HAP-1 (cell line): ENCODE results near the gene SUSD3.
"Not testable (repeated sequence)": the region's sequence is repeated elsewhere in the genome, so short reads cannot be mapped to it uniquely, and the experiment has no call there.

Source experiments
- DNase-seq, 2 experiments: peaks; one replicate each; pipeline ENCODE4 v3.0.0-alpha.2; 2016 to 2020; ENCODE audit warnings: low spot score in 2 of 2
- H3K27me3 ChIP-seq: fragments of 250-450 bp; sonication (Bioruptor Pico); 2 replicates; pipeline ENCODE4 v1.5.1; 2020; ENCODE audit warnings: low read depth, mild to moderate bottlenecking, moderate library complexity
- H3K36me3 ChIP-seq: fragments of 250-450 bp; sonication (Bioruptor Pico); replicated peaks from 2 replicates; pipeline ENCODE4 v1.5.1; 2020; ENCODE audit warnings: mild to moderate bottlenecking
- H3K4me1 ChIP-seq: fragments of 250-450 bp; sonication (Bioruptor Pico); 2 replicates; pipeline ENCODE4 v1.5.1; 2020; ENCODE audit warnings: mild to moderate bottlenecking
- H3K4me3 ChIP-seq: fragments of 250-450 bp; sonication (Bioruptor Pico); 2 replicates; pipeline ENCODE4 v1.5.1; 2020; ENCODE audit warnings: mild to moderate bottlenecking, moderate library complexity
- H3K9me3 ChIP-seq: fragments of 250-450 bp; sonication (Bioruptor Pico); 2 replicates; pipeline ENCODE4 v1.5.1; 2020; ENCODE audit warnings: mild to moderate bottlenecking, moderate library complexity
- in situ Hi-C: fragments of 300-500 bp; cut with MboI; formaldehyde crosslinking; loops from 3 replicates; pipeline ENCODE4 v1.14.3; 2020; ENCODE audit warnings: low sequenced_read_pairs, inconsistent platforms, mixed read lengths

Gene SUSD3

DNA sequence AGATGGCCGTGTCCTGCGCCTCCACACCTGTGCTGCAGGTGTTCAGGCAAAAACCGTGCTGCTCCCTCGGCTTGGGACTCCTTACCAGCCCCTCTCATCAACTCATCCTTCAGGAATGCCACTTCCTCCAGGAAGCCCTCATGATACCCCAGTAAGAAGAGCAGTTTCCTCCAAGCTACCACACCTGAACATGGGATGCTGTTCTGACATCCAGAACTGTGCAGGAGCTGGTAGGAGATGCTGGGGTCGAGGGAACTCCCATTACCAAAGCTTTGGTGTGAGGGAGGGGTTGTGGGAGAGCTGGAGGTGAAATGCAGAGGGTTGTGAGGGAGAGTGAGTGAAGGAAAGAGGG, 56.5 kb downstream of the SUSD3 start:
- in situ Hi-C loops, result no loop called here
- Histone ChIP-seq H3K4me3 (no peak overlapping the region), H3K9me3 (no peaks in the 10 kb centered on the region), H3K4me1 (no peaks in the 10 kb centered on the region), H3K36me3 (no peaks in the 10 kb centered on the region), H3K27me3 (no peaks in the 10 kb centered on the region)
- no peak for DNase-seq

DNA sequence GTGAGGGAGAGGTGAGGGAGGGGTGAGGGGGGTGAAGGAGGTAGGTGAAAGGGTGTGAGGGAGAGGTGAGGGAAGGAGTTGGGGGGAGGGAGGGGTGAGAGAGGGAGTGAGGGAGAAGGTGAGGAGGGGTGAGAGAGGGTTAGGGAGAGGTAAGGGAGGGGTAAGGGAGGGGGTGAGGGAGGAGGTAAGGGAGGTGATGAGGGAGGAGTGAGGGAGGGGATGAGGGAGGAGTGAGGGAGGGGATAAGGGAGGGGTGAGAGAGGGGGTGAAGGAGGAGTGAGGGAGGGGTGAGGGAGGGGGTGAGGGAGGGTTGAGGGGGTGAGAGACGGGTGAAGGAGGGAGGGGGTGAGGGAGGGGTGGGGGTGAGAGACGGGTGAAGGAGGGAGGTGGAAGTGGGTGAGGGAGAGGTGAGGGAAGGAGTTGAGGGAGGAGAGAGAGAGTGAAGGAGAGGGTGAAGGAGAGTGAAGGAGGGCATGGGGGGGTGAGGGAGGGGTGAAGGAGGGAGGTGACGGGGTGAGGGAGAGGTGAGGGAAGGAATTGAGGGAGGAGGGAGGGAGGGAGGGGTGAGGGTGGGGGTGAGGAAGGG, 57.1 kb downstream of the SUSD3 start:
- Histone ChIP-seq H3K36me3 (no peaks in the 10 kb centered on the region), H3K4me1 (no peaks in the 10 kb centered on the region), H3K27me3 (no peaks in the 10 kb centered on the region), H3K4me3 (no peak overlapping the region), H3K9me3 (no peaks in the 10 kb centered on the region)
- in situ Hi-C loops, result no loop called here
- DNase-seq, result no peak

DNA sequence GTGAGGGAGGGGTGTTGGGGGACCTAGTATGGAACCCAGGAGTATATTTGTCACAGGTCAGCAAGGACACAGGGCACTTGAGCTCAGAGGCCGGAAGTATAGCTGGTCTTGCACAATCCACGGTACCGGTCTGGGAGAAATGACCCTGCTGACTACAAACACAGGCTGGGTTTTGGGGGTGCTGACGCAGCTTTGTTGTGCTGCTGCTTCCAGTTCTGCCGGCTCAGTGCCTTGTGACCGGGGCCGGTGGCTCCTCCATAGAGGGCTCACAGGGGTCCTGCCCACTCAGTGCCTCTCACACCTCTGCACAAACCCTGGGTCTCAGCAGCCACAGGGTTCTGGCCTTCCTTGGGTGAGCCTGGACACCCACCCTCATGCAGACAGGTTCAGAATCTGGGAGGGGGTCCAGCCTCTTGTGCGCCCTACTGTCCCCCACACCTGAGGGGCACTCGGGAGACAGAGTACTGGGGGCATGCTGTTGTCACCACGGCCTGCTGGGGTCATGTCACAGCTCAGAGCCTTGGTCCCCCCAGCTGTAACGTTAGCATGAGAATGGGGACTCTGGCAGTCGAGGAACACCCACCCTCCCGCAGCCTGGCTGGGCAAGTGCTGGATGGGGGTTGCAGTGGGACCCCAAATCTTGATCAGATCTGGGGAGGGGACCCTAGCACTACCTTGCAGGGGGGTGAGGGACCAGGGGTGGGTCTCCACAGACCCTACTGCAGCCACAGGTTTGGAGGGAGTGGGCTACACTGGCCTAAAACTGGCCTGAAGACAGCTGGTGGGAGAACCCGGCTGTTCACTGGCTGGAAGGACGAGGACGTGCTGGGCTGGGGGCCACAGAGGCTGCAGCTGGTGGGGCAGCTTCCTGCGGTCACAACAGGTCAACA, 57.8 kb downstream of the SUSD3 start:
- Histone ChIP-seq H3K36me3 (no peaks in the 10 kb centered on the region), H3K9me3 (no peaks in the 10 kb centered on the region), H3K4me1 (no peaks in the 10 kb centered on the region), H3K27me3 (no peaks in the 10 kb centered on the region), H3K4me3 (no peak overlapping the region)
- no peak for DNase-seq
- in situ Hi-C loops, result no loop called here

DNA sequence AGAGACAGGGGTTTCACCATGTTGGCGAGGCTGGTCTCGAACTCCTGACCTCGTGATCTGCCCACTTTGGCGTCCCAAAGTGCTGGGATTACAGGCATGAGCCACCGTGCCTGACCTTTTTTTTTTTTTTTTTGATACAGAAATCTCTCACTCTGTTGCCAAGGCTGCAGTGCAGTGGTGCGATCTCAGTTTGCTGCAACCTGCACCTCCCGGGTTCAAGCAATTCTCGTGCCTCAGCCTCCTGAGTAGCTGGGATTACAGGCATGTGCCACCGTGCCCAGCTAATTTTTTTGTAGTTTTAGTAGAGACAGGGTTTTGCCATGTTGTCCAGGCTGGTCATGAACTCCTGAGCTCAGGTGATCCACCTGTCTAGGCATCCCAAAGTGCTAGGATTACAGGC, 59.0 kb downstream of the SUSD3 start:
- H3K27me3 ChIP-seq, H3K36me3 ChIP-seq, H3K4me1 ChIP-seq, H3K4me3 ChIP-seq, in situ Hi-C loops, H3K9me3 ChIP-seq, DNase-seq: not testable (repeated sequence)

DNA sequence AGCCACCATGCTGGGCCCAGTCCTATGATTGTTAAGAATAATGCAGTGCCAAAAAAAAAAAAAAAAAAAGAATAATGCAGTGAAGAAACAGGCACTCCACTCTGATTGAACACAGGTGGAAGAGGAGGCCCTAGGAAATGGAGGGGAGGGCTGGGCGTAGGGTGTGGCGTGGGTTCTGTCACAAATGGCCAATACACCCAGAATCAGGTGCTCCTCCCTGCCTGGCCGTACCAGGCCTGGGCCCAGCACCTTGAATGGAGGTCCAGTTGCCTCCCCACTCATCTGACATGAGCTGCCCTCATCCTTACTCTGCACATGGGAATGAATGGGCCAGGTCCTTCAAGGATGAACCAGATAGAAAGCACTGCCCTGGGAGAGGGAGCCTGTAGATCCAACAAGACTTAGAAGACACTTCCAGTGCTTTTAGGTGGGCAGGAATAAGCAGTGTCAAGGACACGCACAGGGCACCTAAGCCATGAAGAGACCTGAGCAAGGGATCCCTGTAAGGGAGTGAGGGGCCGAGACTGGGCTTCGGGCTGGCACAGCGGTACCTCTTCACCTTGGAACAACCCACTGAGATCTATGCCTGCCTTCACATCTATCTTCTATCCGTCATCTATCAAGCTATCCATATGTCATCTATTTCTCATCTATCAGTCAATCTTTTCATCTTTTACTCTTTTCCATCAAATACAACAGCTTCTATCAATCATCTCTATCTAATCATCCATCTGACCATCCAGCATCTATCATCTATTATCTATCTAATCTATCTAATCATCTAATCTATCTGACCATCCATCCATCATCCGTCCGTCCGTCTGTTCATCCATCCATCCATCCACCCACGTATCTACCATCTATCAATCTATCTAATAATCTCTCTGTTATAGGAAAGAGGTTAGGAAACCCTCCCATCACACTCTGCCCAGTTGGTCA, 59.7 kb downstream of the SUSD3 start:
- no peak for DNase-seq
- H3K9me3 ChIP-seq, result no peaks in the 10 kb centered on the region
- in situ Hi-C loops, result no loop called here
- no peaks in the 10 kb centered on the region for H3K36me3 ChIP-seq
- H3K4me1 ChIP-seq, result no peaks in the 10 kb centered on the region
- no peak overlapping the region for H3K4me3 ChIP-seq
- H3K27me3 ChIP-seq, result no peaks in the 10 kb centered on the region

DNA sequence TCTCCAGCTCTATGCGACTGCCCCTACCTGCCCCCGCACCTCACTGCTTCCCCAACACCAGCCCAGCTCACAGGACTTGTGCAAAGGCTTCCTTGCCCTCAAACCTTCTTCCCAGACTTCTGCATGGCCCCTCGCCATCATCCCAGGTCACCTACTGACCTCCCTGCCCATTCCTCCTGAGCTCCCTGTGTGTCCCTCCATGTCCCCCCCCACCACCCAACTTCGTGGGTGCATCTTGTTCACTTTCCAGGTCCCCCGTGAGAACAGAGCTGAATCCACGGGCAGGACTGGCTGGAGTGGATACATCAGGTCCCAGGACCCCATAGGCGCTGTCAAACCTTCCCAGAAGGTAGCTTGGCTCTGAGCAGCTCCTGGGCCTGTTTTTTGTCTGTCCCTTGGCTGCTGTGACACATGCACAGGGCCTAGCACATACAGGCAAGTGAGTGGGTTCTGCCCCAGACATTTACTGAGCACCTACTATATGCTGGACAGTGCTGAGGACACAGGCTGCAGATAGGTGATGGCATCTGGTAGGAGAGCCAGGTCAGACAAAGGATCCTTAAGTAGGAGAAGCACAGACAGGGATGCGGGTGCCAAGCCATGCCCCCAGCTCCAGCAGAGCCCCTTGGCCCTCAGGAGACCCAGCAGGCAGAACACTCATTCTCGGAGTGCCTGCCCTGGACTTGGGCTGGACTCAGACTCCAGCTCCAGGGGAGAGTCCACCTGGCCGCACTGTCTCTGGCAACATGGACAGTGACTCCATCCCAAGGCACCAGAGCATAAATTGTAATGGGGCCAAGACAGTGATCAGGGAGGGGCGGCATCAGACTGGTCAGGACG, 60.6 kb downstream of the SUSD3 start:
- no peaks in the 10 kb centered on the region for H3K27me3 ChIP-seq
- H3K36me3 ChIP-seq, result no peaks in the 10 kb centered on the region
- in situ Hi-C loops, result no loop called here
- H3K4me1 ChIP-seq, result no peaks in the 10 kb centered on the region
- H3K4me3 ChIP-seq, result no peak overlapping the region
- H3K9me3 ChIP-seq, result no peaks in the 10 kb centered on the region
- DNase-seq, result no peak

DNA sequence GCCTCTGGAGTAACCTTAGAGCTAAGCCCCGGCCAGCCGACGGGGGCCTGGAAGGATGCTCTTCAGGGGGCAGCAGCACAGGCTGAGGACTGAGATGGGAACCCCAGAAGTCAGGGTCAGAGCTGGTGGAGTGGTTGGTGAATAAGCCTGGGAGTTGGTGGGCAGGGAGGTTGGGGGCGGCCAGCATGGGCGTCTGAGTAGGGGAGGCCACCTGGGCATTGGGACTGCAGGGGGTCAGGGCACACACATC, 61.1 kb downstream of the SUSD3 start:
- no peaks in the 10 kb centered on the region for H3K27me3 ChIP-seq
- H3K4me3 ChIP-seq, result no peak overlapping the region
- H3K4me1 ChIP-seq, result no peaks in the 10 kb centered on the region
- DNase-seq, result no peak
- no peaks in the 10 kb centered on the region for H3K9me3 ChIP-seq
- no peaks in the 10 kb centered on the region for H3K36me3 ChIP-seq
- in situ Hi-C loops, result no loop called here

DNA sequence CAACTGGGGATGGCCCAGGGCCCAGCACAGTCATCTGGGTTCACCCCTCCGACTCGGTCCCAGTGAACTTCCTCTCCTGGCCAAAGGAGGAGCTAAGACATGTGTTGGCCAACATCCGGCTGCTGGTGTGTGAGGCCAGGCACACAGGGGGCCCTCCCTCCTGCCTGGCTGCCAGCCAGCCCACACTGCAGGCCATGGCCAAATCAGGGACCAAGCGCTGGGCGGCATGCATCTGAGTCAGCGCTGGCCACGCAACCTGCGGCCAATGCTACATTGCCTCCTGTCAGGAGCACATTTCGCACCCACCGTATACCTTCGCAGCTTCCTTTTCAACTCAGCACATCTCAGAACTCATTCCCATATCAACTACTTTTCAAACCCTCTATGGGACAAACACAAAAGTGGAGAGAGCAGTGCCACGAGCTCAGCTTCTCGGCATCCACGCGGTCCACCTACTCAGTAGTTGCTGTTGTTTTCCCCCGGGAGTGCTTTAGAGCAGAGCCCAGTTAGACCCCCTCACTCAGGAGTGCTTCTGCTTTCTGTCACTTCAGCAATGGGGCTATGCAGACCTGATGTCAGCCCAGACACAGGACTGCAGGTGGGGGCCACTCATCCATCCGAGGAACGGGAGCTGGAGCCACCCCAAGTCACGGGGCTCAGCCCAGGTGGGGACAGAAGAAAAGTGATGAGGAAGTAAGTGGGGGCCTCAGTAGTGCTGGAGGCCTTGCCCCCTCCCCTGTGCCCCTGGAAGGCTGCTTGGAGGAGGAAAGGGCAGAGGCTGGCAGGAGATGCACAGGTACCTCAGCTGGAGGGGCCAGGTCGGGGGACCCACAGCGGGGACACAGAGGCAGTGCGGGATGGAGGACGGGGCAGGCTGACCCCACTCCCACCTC, 61.7 kb downstream of the SUSD3 start:
- no peak overlapping the region for H3K4me3 ChIP-seq
- in situ Hi-C loops, result no loop called here
- no peaks in the 10 kb centered on the region for H3K36me3 ChIP-seq
- no peaks in the 10 kb centered on the region for H3K27me3 ChIP-seq
- H3K9me3 ChIP-seq, result no peaks in the 10 kb centered on the region
- DNase-seq, result peak in 1 of 2 experiments; percentile 45
- H3K4me1 ChIP-seq, result no peaks in the 10 kb centered on the region

DNA sequence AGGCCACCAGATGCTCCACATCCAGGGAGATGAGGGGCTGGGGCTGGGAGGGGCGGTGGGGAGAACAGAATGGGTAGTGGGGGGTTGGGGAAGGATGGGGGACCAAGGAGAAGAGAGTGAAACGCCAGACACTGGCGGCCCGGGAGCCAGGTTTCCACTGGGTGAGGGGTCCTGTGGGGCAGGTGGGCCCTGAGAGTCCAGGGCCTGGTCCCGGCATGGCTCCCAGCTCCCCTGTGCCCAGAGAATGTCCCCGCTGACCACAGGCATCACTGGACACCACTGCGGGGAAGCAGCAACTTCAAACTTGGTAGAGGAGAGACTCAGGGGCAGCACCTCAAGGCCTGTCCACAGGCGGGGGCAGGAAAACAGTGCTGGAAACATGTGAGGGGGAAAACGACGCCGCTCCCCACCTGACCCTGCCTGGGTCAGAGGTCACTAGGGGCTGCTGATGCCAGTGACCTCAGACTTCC, 62.4 kb downstream of the SUSD3 start:
- H3K9me3 ChIP-seq, result no peaks in the 10 kb centered on the region
- H3K36me3 ChIP-seq, result no peaks in the 10 kb centered on the region
- in situ Hi-C loops, result no loop called here
- DNase-seq, result no peak
- H3K4me3 ChIP-seq, result no peak overlapping the region
- H3K4me1 ChIP-seq, result no peaks in the 10 kb centered on the region
- H3K27me3 ChIP-seq, result no peaks in the 10 kb centered on the region

DNA sequence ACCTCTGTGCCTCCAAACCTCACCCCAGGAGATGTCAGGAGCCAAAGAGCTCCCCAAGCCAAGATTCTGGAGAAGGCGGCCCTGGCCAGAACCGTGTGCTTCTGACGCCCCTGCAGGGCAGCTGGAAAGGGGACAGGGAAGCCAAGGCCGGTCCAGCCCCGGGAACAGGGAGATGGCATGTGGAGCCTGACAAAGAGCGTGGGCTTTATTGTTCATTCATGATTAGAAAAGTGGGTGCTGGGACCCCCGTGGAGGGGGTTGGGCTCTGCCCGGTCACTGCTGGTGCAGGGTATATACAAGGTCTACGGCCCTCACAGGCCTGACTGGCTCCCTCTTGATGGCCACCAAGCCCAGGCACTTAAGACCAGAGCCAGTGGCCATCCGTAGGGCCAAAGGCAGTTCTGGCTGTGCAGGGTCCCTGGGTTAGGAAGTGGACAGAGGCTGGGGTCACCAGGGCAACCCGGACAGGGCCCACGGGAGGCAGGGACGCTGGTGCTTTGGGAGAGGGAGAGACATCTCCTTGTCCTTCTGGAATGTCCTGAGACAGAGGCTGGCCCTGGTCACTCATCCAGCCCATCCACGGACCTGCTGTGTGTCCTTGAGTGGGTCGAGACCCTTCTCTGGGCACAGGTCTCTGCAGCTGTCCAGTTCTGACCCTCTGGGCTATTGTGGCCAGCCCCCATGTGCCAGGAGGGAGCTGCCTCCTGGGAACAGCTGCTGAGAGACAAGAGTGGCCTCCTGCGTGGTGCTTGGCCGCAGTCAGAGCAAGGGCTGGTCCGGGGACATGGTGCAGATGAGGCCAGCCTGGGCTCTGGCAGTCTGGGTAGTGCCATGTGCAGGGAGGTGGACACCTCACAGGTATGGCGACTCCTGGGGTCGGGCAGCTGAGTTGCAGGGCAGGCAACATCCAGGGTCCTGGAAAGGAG, 63.1 kb downstream of the SUSD3 start:
- Histone ChIP-seq H3K4me1 (no peaks in the 10 kb centered on the region), H3K9me3 (no peaks in the 10 kb centered on the region), H3K36me3 (no peaks in the 10 kb centered on the region), H3K27me3 (no peaks in the 10 kb centered on the region), H3K4me3 (no peak overlapping the region)
- in situ Hi-C loops, result no loop called here
- no peak for DNase-seq

DNA sequence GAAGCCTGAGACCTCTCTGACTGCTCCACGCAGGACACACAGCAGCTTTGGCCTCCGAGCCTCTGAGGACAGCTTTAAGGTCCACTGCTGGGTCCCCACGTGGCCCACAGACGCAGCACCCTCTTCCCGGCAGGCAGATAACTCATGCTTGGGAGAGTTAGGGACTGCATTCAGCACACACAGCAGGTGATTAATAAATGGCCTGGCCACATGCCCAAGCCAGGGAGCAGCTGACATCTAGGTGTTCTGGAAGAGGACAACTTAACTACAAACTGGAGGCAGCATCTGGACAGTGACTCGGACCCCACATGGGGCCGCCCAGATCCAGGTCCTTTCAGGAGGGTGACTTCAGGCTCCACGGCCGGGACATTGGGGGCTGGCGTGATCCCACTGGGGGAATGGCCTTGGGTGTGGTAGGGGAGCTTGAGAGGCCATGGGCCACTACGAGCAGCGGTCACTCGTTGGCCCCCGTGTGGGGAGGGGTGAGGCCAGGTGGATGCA, 64.3 kb downstream of the SUSD3 start:
- Histone ChIP-seq H3K36me3 (no peaks in the 10 kb centered on the region), H3K4me1 (no peaks in the 10 kb centered on the region), H3K9me3 (no peaks in the 10 kb centered on the region), H3K4me3 (no peak overlapping the region), H3K27me3 (no peaks in the 10 kb centered on the region)
- DNase-seq, result no peak
- in situ Hi-C loops, result no loop called here
